SW480 (cell line): Measurements from ENCODE around the gene HMSD.
A peak's percentile ranks its signal among the peaks of the same experiment; 100 is the strongest.

Experiments
- DNase-seq: peaks from one replicate; pipeline ENCODE4 v3.0.0-alpha.2; 2016; ENCODE audit warnings: low spot score

The HMSD gene

GRCh38 chr18:63992751-63993150, 43.6 kb downstream of the HMSD start:
- DNase-seq = no peak

DNA sequence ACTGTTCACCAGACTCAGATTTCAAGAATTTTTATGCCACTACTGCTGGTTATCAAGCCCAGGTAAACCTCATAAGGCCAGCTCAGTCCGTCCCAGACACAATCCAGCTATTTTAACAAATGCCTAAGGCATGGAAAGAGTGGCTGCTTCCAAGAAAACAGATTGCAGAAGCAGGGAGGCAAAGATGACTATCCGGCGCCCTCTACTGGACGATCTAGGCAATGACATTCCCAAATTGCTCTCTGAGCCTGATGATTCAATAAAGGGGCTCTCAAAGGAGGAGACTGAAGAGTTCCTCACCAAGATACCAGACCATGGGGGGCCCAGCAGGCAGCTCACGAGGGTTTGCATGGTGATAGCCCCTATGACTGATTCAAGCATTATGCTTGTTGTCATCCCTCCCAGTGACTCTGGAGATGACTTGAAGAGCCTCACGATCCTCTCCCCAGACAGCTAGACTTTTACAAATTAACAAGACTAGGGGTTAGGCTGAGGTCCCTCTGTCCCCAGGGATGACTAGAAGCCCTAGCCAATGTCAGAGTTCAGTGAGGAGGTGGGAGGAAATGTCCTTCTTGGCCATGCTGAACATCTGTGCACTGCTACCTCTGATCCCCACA, 45.8 kb downstream of the HMSD start:
- peak; percentile 2 for DNase-seq

DNA sequence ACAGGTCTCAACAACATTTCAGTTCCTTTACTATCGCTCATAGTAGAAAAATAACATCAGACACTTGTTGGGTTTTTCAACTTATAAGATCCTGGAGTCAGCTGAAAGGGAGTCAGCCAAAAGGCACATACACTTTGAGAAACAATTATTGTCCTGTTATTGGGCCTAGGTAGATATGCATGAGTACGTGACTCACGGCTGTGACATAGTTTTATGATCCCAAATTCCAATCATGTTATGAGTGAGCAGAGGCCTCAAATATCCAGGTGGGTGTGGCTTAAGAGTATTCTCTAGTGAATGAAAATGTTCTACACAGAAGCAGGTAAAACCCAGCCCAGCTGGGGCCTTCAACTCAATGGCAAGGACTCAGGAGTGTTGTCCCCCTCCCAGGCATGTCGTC, 47.9 kb downstream of the HMSD start:
- peak; percentile 57 for DNase-seq

GRCh38 chr18:63997606-63998005, 48.5 kb downstream of the HMSD start:
- DNase-seq = no peak

- no peak for DNase-seq
These were observed 50.8 kb downstream of the HMSD start for GRCh38 chr18:63999871-64000270.

DNA sequence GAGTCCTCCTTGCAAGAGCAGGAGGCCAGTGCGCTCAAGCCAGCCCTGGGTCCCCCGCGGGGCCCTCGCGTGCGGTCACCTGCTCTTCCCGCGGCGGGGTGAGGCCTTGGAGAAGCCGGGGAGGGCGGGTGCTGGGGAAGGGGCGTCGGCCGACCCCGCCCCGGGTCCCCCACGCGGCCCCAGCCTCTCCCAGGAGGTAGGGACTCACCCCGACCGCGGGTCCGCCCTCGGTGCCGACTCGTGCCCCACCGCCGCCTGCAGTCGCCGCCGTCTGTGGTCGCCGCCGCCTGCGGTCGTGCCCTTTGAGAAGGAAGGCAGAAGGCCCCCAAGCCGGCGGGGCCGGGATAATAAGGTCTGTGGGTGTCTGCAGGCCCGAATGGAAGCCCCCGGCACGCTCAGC, 53.5 kb downstream of the HMSD start:
- DNase-seq = no peak

DNA sequence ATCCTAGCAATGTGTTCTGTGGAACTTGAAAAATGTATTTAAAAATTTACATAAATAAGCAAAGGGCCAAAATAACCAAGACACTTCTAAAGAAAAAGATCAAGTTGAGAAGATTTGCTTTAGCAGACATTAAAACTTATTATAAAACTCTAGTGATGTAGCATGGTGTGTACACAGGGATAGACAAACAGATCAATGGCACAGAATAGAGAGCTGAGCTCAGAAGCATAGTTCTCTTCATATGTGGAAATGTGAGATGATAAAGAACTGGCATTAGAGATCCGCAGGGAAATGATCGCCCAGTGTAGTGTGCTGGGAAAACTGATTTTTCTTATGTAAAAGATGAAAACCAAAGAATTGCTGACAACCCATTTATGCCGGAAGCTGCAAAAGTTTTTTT, 60.2 kb downstream of the HMSD start:
- no peak for DNase-seq
